H9 (cell line): ENCODE results near the gene CCDC141. TPM values are rescaled to one million over a fixed set of nuclear protein-coding genes. Genes with fewer than 3 reads are reported as not detected.
"Not testable (repeated sequence)": the region's sequence is repeated elsewhere in the genome, so short reads cannot be mapped to it uniquely, and the experiment has no call there.

Source experiments
- DNase-seq: peaks from one replicate; pipeline ENCODE4 v3.0.0-alpha.2; 2017
- H2AFZ ChIP-seq: one replicate; pipeline ENCODE4 v1.6.1; 2013; ENCODE audit warnings: mild to moderate bottlenecking, low read length, control low read depth, moderate library complexity
- H2AK5ac ChIP-seq: 2 replicates; pipeline ENCODE4 v1.6.1; 2013; ENCODE audit warnings: low read length, control low read depth, mixed read lengths; ENCODE audit not compliant: insufficient read length
- H2BK120ac ChIP-seq: one replicate; pipeline ENCODE4 v1.6.1; 2013; ENCODE audit warnings: low read depth, mild to moderate bottlenecking, low read length, control low read depth, inconsistent platforms; ENCODE audit not compliant: poor library complexity, severe bottlenecking
- H2BK12ac ChIP-seq: 2 replicates; pipeline ENCODE4 v1.6.1; 2013; ENCODE audit warnings: low read length, control low read depth, mixed read lengths, low read depth; ENCODE audit not compliant: insufficient read length
- H2BK15ac ChIP-seq: 2 replicates; pipeline ENCODE4 v1.6.1; 2013; ENCODE audit warnings: low read depth, low read length, control low read depth
- H2BK20ac ChIP-seq: one replicate; pipeline ENCODE4 v1.6.1; 2013; ENCODE audit warnings: low read depth, mild to moderate bottlenecking, low read length, control low read depth, inconsistent platforms; ENCODE audit not compliant: poor library complexity, severe bottlenecking
- H2BK5ac ChIP-seq: 2 replicates; pipeline ENCODE4 v1.6.1; 2013; ENCODE audit warnings: low read length, control low read depth, mixed read lengths; ENCODE audit not compliant: insufficient read length
- H3K14ac ChIP-seq: 2 replicates; pipeline ENCODE4 v1.6.1; 2013; ENCODE audit warnings: low read length, control low read depth; ENCODE audit not compliant: insufficient read depth
- H3K18ac ChIP-seq: 2 replicates; pipeline ENCODE4 v1.6.1; 2013; ENCODE audit warnings: low read depth, mild to moderate bottlenecking, mixed read lengths, low read length, control low read depth; ENCODE audit not compliant: insufficient read length
- H3K23ac ChIP-seq: 2 replicates; pipeline ENCODE4 v1.6.1; 2013; ENCODE audit warnings: low read length, control low read depth, mixed read lengths, low read depth; ENCODE audit not compliant: insufficient read length
- H3K23me2 ChIP-seq: 2 replicates; pipeline ENCODE4 v1.6.1; 2013; ENCODE audit warnings: low read depth, mild to moderate bottlenecking, mixed read lengths, low read length, control low read depth; ENCODE audit not compliant: insufficient read length, poor library complexity, severe bottlenecking
- H3K27ac ChIP-seq: 2 replicates; pipeline ENCODE4 v1.5.1; 2013; ENCODE audit warnings: low read length, control low read depth, mixed read lengths, low read depth; ENCODE audit not compliant: insufficient read length
- H3K27me3 ChIP-seq: 2 replicates; pipeline ENCODE4 v1.6.1; 2013; ENCODE audit warnings: low read length, control low read depth, inconsistent platforms; ENCODE audit not compliant: insufficient read depth
- H3K4ac ChIP-seq: 2 replicates; pipeline ENCODE4 v1.6.1; 2013; ENCODE audit warnings: low read depth, mild to moderate bottlenecking, control low read depth, inconsistent platforms, low read length, moderate library complexity
- H3K4me1 ChIP-seq: 2 replicates; pipeline ENCODE4 v1.6.1; 2013; ENCODE audit warnings: low read length, control low read depth, inconsistent platforms; ENCODE audit not compliant: insufficient read depth
- H3K4me2 ChIP-seq: 2 replicates; pipeline ENCODE4 v1.6.1; 2013; ENCODE audit warnings: low read length, control low read depth, mixed read lengths; ENCODE audit not compliant: insufficient read length, insufficient read depth
- H3K56ac ChIP-seq: 2 replicates; pipeline ENCODE4 v1.6.1; 2013; ENCODE audit warnings: low read depth, mild to moderate bottlenecking, mixed read lengths, low read length, control low read depth; ENCODE audit not compliant: insufficient read length
- H3K79me1 ChIP-seq: 2 replicates; pipeline ENCODE4 v1.6.1; 2013; ENCODE audit warnings: low read depth, mild to moderate bottlenecking, moderate library complexity, low read length, control low read depth, inconsistent platforms; ENCODE audit not compliant: insufficient read depth, poor library complexity, severe bottlenecking
- H3K79me2 ChIP-seq: 2 replicates; pipeline ENCODE4 v1.6.1; 2013; ENCODE audit warnings: low read length, control low read depth, inconsistent platforms; ENCODE audit not compliant: insufficient read depth
- H3K9ac ChIP-seq: 2 replicates; pipeline ENCODE4 v1.6.1; 2013; ENCODE audit warnings: low read length, control low read depth, mixed read lengths; ENCODE audit not compliant: insufficient read length; ENCODE audit errors: extremely low read depth
- H3K9me3 ChIP-seq: one replicate; pipeline ENCODE4 v1.6.1; 2013; ENCODE audit warnings: low read depth, low read length, inconsistent platforms; ENCODE audit not compliant: control insufficient read depth
- H3T11ph ChIP-seq: one replicate; pipeline ENCODE4 v1.6.1; 2013; ENCODE audit warnings: mild to moderate bottlenecking, low read length, control low read depth, inconsistent platforms
- H4K20me1 ChIP-seq: one replicate; pipeline ENCODE4 v1.6.1; 2013; ENCODE audit not compliant: control insufficient read depth, insufficient read length, insufficient read depth
- H4K5ac ChIP-seq: 2 replicates; pipeline ENCODE4 v1.6.1; 2013; ENCODE audit warnings: low read depth, mild to moderate bottlenecking, mixed read lengths, low read length, control low read depth; ENCODE audit not compliant: insufficient read length
- H4K8ac ChIP-seq: replicated peaks from 2 replicates; pipeline ENCODE4 v1.6.1; 2013; ENCODE audit warnings: low read length, control low read depth, mixed read lengths, low read depth; ENCODE audit not compliant: insufficient read length
- H4K91ac ChIP-seq: 2 replicates; pipeline ENCODE4 v1.6.1; 2013; ENCODE audit warnings: low read depth, mild to moderate bottlenecking, moderate library complexity, mixed read lengths, low read length, control low read depth; ENCODE audit not compliant: insufficient read length
- H3K27ac Mint-ChIP-seq, 3 experiments: 2 replicates in 2 of 3; 3 replicates in 1 of 3; pipeline ENCODE4 v1.8.0; 2020 to 2021; ENCODE audit warnings: mixed read lengths in 3 of 3, mild to moderate bottlenecking in 1 of 3, moderate library complexity in 1 of 3
- H3K27me3 Mint-ChIP-seq: 2 replicates; pipeline ENCODE4 v1.8.0; 2021; ENCODE audit warnings: low read depth, mild to moderate bottlenecking, moderate library complexity, mixed read lengths
- H3K36me3 Mint-ChIP-seq, 3 experiments: 2 replicates in 2 of 3; 3 replicates in 1 of 3; pipeline ENCODE4 v1.8.0; 2020 to 2021; ENCODE audit warnings: low read depth in 3 of 3, mixed read lengths in 3 of 3; ENCODE audit not compliant: insufficient read depth in 1 of 3
- H3K4me1 Mint-ChIP-seq, 2 experiments: 2 replicates each; pipeline ENCODE4 v1.8.0; 2020; ENCODE audit warnings: mixed read lengths in 2 of 2
- H3K4me3 Mint-ChIP-seq, 2 experiments: 2 replicates in 1 of 2; 3 replicates in 1 of 2; pipeline ENCODE4 v1.8.0; 2020 to 2021; ENCODE audit warnings: mild to moderate bottlenecking in 2 of 2, mixed read lengths in 2 of 2, moderate library complexity in 1 of 2
- H3K9me3 Mint-ChIP-seq, 2 experiments: 2 replicates in 1 of 2; 3 replicates in 1 of 2; pipeline ENCODE4 v1.8.0; 2020; ENCODE audit warnings: mild to moderate bottlenecking in 2 of 2, mixed read lengths in 2 of 2, moderate library complexity in 1 of 2
- CTCF ChIP-seq: fragments of 200-600 bp; sonication (generic); conservative IDR thresholded peaks from 3 replicates; pipeline ENCODE4 v1.8.0; 2021; ENCODE audit warnings: antibody characterized with exemption, mild to moderate bottlenecking
- WGBS: extraction: QIAGEN DNeasy Blood & Tissue Kit; methylation state at CpG from one replicate; pipeline ENCODE4 v1.1.7; 2013; ENCODE audit warnings: missing lambda C conversion rate, low lambda C conversion rate, mixed read lengths; ENCODE audit not compliant: insufficient read length; ENCODE audit errors: extremely low coverage; 5-methylcytosine and 5-hydroxymethylcytosine counted together
- total RNA-seq: library from RNA; stranded (reverse); gene quantifications from 2 replicates; pipeline ENCODE4 v1.2.1, GENCODE V29; 2021

CCDC141 gene
- total RNA-seq, 1 experiment from 2014 or later, result 1.0 TPM

GRCh38 chr2:179048099-179048498, 1.8 kb downstream of the CCDC141 start:
- no peak for DNase-seq
- Histone ChIP-seq H3K9me3 (no peaks in the 10 kb centered on the region), H2AK5ac (no peak overlapping the region), H2BK120ac (no peak overlapping the region), H3K27me3 (no peaks in the 10 kb centered on the region), H2AFZ (no peak overlapping the region), H3K23me2 (no peaks in the 10 kb centered on the region), H3K79me1 (no peaks in the 10 kb centered on the region), H3K4me1 (peaks cover 2% of the 10 kb centered on the region; the same call in 1 of the 2 replicates), H2BK20ac (no peak overlapping the region), H3K4ac (no peak overlapping the region), H3K18ac (no peak overlapping the region), H3K27ac (no peak overlapping the region), H3T11ph (no peak overlapping the region), H2BK15ac (no peak overlapping the region), H4K91ac (no peak overlapping the region), H3K56ac (no peak overlapping the region), H4K20me1 (no peaks in the 10 kb centered on the region), H3K4me2 (no peak overlapping the region), H3K79me2 (no peaks in the 10 kb centered on the region), H2BK5ac (no peak overlapping the region), H3K14ac (no peak overlapping the region), H4K8ac (no peak overlapping the region), H3K9ac (no peak overlapping the region), H3K23ac (no peak overlapping the region), H4K5ac (no peak overlapping the region), H2BK12ac (no peak overlapping the region)
- peaks cover 21 to 22% of the 10 kb centered on the region in 2 experiments for H3K4me1 Mint-ChIP-seq
- no peaks in the 10 kb centered on the region; the same call in 1 of the 2 replicates for H3K27me3 Mint-ChIP-seq
- no peaks in the 10 kb centered on the region for H3K9me3 Mint-ChIP-seq
- no peak overlapping the region for H3K4me3 Mint-ChIP-seq
- TF ChIP-seq CTCF, result no peak
- H3K36me3 Mint-ChIP-seq, result peaks cover 0 to 8% (median 7%) of the 10 kb centered on the region in 3 experiments; a peak in 5 of 7 replicates
- H3K27ac Mint-ChIP-seq, result peak overlapping the region in 1 of 3 experiments; percentile 69; a peak in 2 of 7 replicates
- WGBS, result no CpG with 5 or more reads among the region's 2 CpGs

GRCh38 chr2:179045602-179046001, 4.3 kb downstream of the CCDC141 start:
- not testable (repeated sequence) for H3T11ph ChIP-seq, H4K5ac ChIP-seq, H3K27ac ChIP-seq, H3K9me3 Mint-ChIP-seq, H3K79me2 ChIP-seq, DNase-seq, H2BK12ac ChIP-seq, H4K91ac ChIP-seq, H3K4me2 ChIP-seq, H3K18ac ChIP-seq, H3K36me3 Mint-ChIP-seq, H3K56ac ChIP-seq, H2AFZ ChIP-seq, H3K23ac ChIP-seq, H3K4me3 Mint-ChIP-seq, H3K23me2 ChIP-seq, H3K27me3 ChIP-seq, H2BK20ac ChIP-seq, H3K9ac ChIP-seq, H4K8ac ChIP-seq, H2BK120ac ChIP-seq, H2BK15ac ChIP-seq, H3K14ac ChIP-seq, H3K4me1 ChIP-seq, H2BK5ac ChIP-seq, H3K4ac ChIP-seq, H3K27me3 Mint-ChIP-seq, H3K27ac Mint-ChIP-seq, H2AK5ac ChIP-seq, H3K79me1 ChIP-seq, H4K20me1 ChIP-seq, H3K9me3 ChIP-seq
- peaks cover 22 to 24% of the 10 kb centered on the region in 2 experiments for H3K4me1 Mint-ChIP-seq
- WGBS, result no CpG with 5 or more reads among the region's 1 CpG
